ENCODE data around the gene TPSAB1. TPM values are rescaled to one million over a fixed set of nuclear protein-coding genes. Genes with fewer than 3 reads are reported as not detected.

The TPSAB1 gene
- total and polyA plus RNA-seq, 9 donors = 0.83 to 16.2 (median 8.3) TPM; not detected in 2

GRCh38 chr16:1221628-1222552 lies 18.6 kb upstream of the TPSAB1 start:
- Histone ChIP-seq H3K27me3 (no peaks in the 10 kb centered on the region), H3K4me3 (no peak overlapping the region), H3K27ac (no peak overlapping the region), H3K9me3 (no peaks in the 10 kb centered on the region), H3K4me1 (ENCODE audit: insufficient read depth) (no peaks in the 10 kb centered on the region), H3K36me3 (no peaks in the 10 kb centered on the region)
- WGBS, 3 donors = 78 to 79% (median 78%) methylated on average over 32 to 40 of the region's 40 CpGs
- DNase-seq = no peak
- TF ChIP-seq EP300 (IDR thresholded peaks at IDR 0.05) = no peak
- TF ChIP-seq, protein P1, sequence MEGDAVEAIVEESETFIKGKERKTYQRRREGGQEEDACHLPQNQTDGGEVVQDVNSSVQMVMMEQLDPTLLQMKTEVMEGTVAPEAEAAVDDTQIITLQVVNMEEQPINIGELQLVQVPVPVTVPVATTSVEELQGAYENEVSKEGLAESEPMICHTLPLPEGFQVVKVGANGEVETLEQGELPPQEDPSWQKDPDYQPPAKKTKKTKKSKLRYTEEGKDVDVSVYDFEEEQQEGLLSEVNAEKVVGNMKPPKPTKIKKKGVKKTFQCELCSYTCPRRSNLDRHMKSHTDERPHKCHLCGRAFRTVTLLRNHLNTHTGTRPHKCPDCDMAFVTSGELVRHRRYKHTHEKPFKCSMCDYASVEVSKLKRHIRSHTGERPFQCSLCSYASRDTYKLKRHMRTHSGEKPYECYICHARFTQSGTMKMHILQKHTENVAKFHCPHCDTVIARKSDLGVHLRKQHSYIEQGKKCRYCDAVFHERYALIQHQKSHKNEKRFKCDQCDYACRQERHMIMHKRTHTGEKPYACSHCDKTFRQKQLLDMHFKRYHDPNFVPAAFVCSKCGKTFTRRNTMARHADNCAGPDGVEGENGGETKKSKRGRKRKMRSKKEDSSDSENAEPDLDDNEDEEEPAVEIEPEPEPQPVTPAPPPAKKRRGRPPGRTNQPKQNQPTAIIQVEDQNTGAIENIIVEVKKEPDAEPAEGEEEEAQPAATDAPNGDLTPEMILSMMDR (IDR thresholded peaks at IDR 0.05) = no peak
- TF ChIP-seq POLR2A (IDR thresholded peaks at IDR 0.05) = no peak
- intact Hi-C loops (cut with DNase I) = no loop called here

DNA sequence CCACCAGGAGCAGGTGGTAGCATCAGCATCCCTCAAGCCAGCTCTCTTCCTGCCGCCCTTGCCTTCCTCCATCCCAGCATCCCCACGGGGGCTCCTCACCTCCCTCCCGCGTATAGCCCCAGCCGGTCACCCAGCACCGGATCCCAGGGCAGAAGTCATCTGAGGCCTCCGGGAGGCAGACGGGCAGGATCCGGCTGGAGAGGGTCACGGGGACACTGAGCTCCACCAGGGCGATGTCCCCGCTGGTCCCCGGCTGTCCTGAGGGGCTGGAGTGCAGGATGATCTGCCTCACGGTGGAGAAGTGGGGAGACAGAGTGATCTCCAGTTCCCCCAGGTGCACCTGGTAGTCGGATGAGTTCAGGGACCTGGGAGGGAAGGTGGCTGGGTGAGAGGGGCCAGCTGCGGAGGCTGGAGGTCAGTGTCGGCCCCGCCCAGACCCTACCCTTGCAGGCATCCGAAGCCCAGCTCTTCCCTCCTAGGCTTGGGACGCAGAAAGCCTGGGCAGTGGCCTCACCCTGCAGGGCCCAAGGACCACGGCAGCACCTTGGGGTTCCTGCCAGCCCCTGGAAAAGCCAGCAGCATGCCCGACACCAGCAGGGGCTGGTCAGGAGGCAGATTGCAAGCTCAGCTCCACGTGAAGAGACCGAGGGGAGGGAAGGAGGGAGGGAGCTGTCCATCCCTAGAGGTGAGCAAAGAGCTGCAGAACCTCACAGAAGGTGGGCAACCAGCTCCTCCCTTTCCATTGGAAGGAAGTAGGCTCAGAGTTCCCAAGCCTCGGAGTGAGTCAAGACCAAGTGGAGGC lies 17.8 kb upstream of the TPSAB1 start:
- TF ChIP-seq EP300 (IDR thresholded peaks at IDR 0.05) = no peak
- TF ChIP-seq, protein P1 (IDR thresholded peaks at IDR 0.05) = no peak
- no peak for TF ChIP-seq POLR2A (IDR thresholded peaks at IDR 0.05)
- WGBS, 3 donors = 71 to 77% (median 74%) methylated on average over 24 to 25 of the region's 25 CpGs
- H3K4me3 ChIP-seq = no peak overlapping the region
- intact Hi-C loops (cut with DNase I) = no loop called here
- H3K36me3 ChIP-seq = no peaks in the 10 kb centered on the region
- DNase-seq = no peak
- no peak overlapping the region for H3K27ac ChIP-seq
- no peaks in the 10 kb centered on the region for H3K27me3 ChIP-seq
- no peaks in the 10 kb centered on the region for H3K9me3 ChIP-seq
- no peaks in the 10 kb centered on the region for H3K4me1 ChIP-seq (ENCODE audit: insufficient read depth)

- no peak for TF ChIP-seq EP300 (IDR thresholded peaks at IDR 0.05)
- no peak for TF ChIP-seq POLR2A (IDR thresholded peaks at IDR 0.05)
- TF ChIP-seq, protein P1 (IDR thresholded peaks at IDR 0.05) = no peak
- Histone ChIP-seq H3K27me3 (no peaks in the 10 kb centered on the region), H3K36me3 (no peaks in the 10 kb centered on the region), H3K4me3 (no peak overlapping the region), H3K9me3 (no peaks in the 10 kb centered on the region), H3K27ac (no peak overlapping the region), H3K4me1 (ENCODE audit: insufficient read depth) (no peaks in the 10 kb centered on the region)
- DNase-seq = no peak
- 79 to 85% (median 82%) methylated on average over 37 to 38 of the region's 38 CpGs for WGBS, 3 donors
- intact Hi-C loops (cut with DNase I) = no loop called here
Observed at GRCh38 chr16:1223355-1224214, 16.9 kb upstream of the TPSAB1 start.

DNA sequence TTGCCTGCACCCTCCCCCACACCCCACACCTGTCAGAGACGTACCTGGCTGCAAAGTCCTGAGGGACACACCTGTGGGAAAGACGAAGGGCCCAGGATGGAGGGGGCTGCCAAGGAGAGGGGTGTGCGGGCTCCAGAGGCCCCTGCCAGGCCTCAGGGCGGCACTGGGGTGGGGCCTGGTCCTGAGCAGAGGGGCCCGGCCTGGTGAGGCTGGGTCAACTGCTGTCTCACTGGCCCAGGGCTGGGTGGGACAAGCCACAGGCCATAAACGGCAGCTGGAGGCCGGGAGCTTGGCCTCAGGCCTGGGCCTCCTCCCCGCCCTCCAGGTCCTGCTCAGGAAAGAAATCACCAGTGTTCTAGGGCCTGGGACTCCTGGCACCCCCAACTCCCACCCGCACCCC lies 15.9 kb upstream of the TPSAB1 start:
- DNase-seq = no peak
- Histone ChIP-seq H3K27me3 (no peaks in the 10 kb centered on the region), H3K9me3 (no peaks in the 10 kb centered on the region), H3K27ac (no peak overlapping the region), H3K36me3 (no peaks in the 10 kb centered on the region), H3K4me3 (no peak overlapping the region), H3K4me1 (ENCODE audit: insufficient read depth) (no peaks in the 10 kb centered on the region)
- TF ChIP-seq EP300 (IDR thresholded peaks at IDR 0.05) (no peak), POLR2A (IDR thresholded peaks at IDR 0.05) (no peak)
- TF ChIP-seq, protein P1 (IDR thresholded peaks at IDR 0.05) = no peak
- intact Hi-C loops (cut with DNase I) = no loop called here
- 55 to 71% (median 66%) methylated on average over 7 to 9 of the region's 9 CpGs for WGBS, 3 donors

All from ovary (tissue), 9 donors.